ENCODE measurements around the gene GRIK3. TPM values are rescaled to one million over a fixed set of nuclear protein-coding genes. Genes with fewer than 3 reads are reported as not detected.

GRIK3 gene
- total and polyA plus RNA-seq, 5 donors: 0.95 to 1.8 (median 1.6) TPM

GRCh38 chr1:36781098-36781497 is 253.2 kb downstream of the GRIK3 start:
- no peak for DNase-seq
- H3K4me3 ChIP-seq (ENCODE audit: low read length): no peak overlapping the region
- no peaks in the 10 kb centered on the region for H3K4me1 ChIP-seq (ENCODE audit: control insufficient read depth, insufficient read depth, low read length)
- no peaks in the 10 kb centered on the region for H3K27me3 ChIP-seq (ENCODE audit: control insufficient read depth, insufficient read depth)
- intact Hi-C loops (cut with DNase I): no loop called here
- H3K9me3 ChIP-seq (ENCODE audit: control insufficient read depth, low read length): no peaks in the 10 kb centered on the region
- H3K27ac ChIP-seq (ENCODE audit: low read length): no peak overlapping the region
- 68% methylated on average over 11 of the region's 11 CpGs for WGBS
- ATAC-seq: no peak

GRCh38 chr1:36778740-36779139 is 255.6 kb downstream of the GRIK3 start:
- WGBS: 39% methylated on average over 5 of the region's 5 CpGs
- H3K27me3 ChIP-seq (ENCODE audit: control insufficient read depth, insufficient read depth): peaks cover 1% of the 10 kb centered on the region
- ATAC-seq: no peak

GRCh38 chr1:36776948-36777831 is 257.1 kb downstream of the GRIK3 start:
- no peaks in the 10 kb centered on the region for H3K4me1 ChIP-seq (ENCODE audit: control insufficient read depth, insufficient read depth, low read length)
- H3K4me3 ChIP-seq (ENCODE audit: low read length): no peak overlapping the region
- no peak overlapping the region for H3K27ac ChIP-seq (ENCODE audit: low read length)
- DNase-seq (no peak), ATAC-seq (no peak)
- peaks cover 5% of the 10 kb centered on the region for H3K27me3 ChIP-seq (ENCODE audit: control insufficient read depth, insufficient read depth)
- WGBS: 55% methylated on average over 10 of the region's 10 CpGs
- H3K9me3 ChIP-seq (ENCODE audit: control insufficient read depth, low read length): no peaks in the 10 kb centered on the region
- intact Hi-C loops (cut with DNase I): no loop called here

More at GRCh38 chr1:36778740-36779139, 255.6 kb downstream of the GRIK3 start:
- no peak overlapping the region for H3K27ac ChIP-seq (ENCODE audit: low read length)
- intact Hi-C loops (cut with DNase I): no loop called here
- H3K4me3 ChIP-seq (ENCODE audit: low read length): no peak overlapping the region
- no peaks in the 10 kb centered on the region for H3K4me1 ChIP-seq (ENCODE audit: control insufficient read depth, insufficient read depth, low read length)
- DNase-seq: no peak
- H3K9me3 ChIP-seq (ENCODE audit: control insufficient read depth, low read length): no peaks in the 10 kb centered on the region

- DNase-seq: no peak
- 18% methylated on average over 3 of the region's 3 CpGs for WGBS
- Histone ChIP-seq H3K27me3 (ENCODE audit: control insufficient read depth, insufficient read depth) (peaks cover 5% of the 10 kb centered on the region), H3K4me1 (ENCODE audit: control insufficient read depth, insufficient read depth, low read length) (no peaks in the 10 kb centered on the region), H3K27ac (ENCODE audit: low read length) (no peak overlapping the region), H3K9me3 (ENCODE audit: control insufficient read depth, low read length) (no peaks in the 10 kb centered on the region), H3K4me3 (ENCODE audit: low read length) (no peak overlapping the region)
- no peak for ATAC-seq
- intact Hi-C loops (cut with DNase I): no loop called here
Observed at GRCh38 chr1:36776256-36776655, 258.1 kb downstream of the GRIK3 start.

GRCh38 chr1:36775716-36776115 is 258.6 kb downstream of the GRIK3 start:
- ATAC-seq (no peak), DNase-seq (no peak)
- peaks cover 5% of the 10 kb centered on the region for H3K27me3 ChIP-seq (ENCODE audit: control insufficient read depth, insufficient read depth)
- H3K4me1 ChIP-seq (ENCODE audit: control insufficient read depth, insufficient read depth, low read length): no peaks in the 10 kb centered on the region
- WGBS: 26% methylated on average over 2 of the region's 2 CpGs
- no peak overlapping the region for H3K27ac ChIP-seq (ENCODE audit: low read length)
- no peak overlapping the region for H3K4me3 ChIP-seq (ENCODE audit: low read length)
- intact Hi-C loops (cut with DNase I): no loop called here
- no peaks in the 10 kb centered on the region for H3K9me3 ChIP-seq (ENCODE audit: control insufficient read depth, low read length)

- DNase-seq (no peak), ATAC-seq (no peak)
- intact Hi-C loops (cut with DNase I): no loop called here
- Histone ChIP-seq H3K27ac (ENCODE audit: low read length) (no peak overlapping the region), H3K9me3 (ENCODE audit: control insufficient read depth, low read length) (no peaks in the 10 kb centered on the region), H3K27me3 (ENCODE audit: control insufficient read depth, insufficient read depth) (peaks cover 5% of the 10 kb centered on the region), H3K4me1 (ENCODE audit: control insufficient read depth, insufficient read depth, low read length) (no peaks in the 10 kb centered on the region), H3K4me3 (ENCODE audit: low read length) (no peak overlapping the region)
- 73% methylated on average over 13 of the region's 13 CpGs for WGBS
Observed at GRCh38 chr1:36773827-36774541, 260.3 kb downstream of the GRIK3 start.

GRCh38 chr1:36772647-36773495 is 261.4 kb downstream of the GRIK3 start:
- no peak for ATAC-seq
- WGBS: 66% methylated on average over 8 of the region's 8 CpGs
- Histone ChIP-seq H3K4me1 (ENCODE audit: control insufficient read depth, insufficient read depth, low read length) (no peaks in the 10 kb centered on the region), H3K9me3 (ENCODE audit: control insufficient read depth, low read length) (no peaks in the 10 kb centered on the region), H3K27me3 (ENCODE audit: control insufficient read depth, insufficient read depth) (peaks cover 5% of the 10 kb centered on the region), H3K27ac (ENCODE audit: low read length) (no peak overlapping the region), H3K4me3 (ENCODE audit: low read length) (no peak overlapping the region)
- intact Hi-C loops (cut with DNase I): no loop called here
- DNase-seq: no peak

GRCh38 chr1:36771660-36772284 is 262.5 kb downstream of the GRIK3 start:
- WGBS: 6% methylated on average over 17 of the region's 17 CpGs
- Histone ChIP-seq H3K4me1 (ENCODE audit: control insufficient read depth, insufficient read depth, low read length) (no peaks in the 10 kb centered on the region), H3K4me3 (ENCODE audit: low read length) (no peak overlapping the region), H3K27me3 (ENCODE audit: control insufficient read depth, insufficient read depth) (peaks cover 5% of the 10 kb centered on the region), H3K9me3 (ENCODE audit: control insufficient read depth, low read length) (no peaks in the 10 kb centered on the region), H3K27ac (ENCODE audit: low read length) (no peak overlapping the region)
- ATAC-seq: no peak
- no peak for DNase-seq
- intact Hi-C loops (cut with DNase I): no loop called here

- H3K4me1 ChIP-seq (ENCODE audit: control insufficient read depth, insufficient read depth, low read length): no peaks in the 10 kb centered on the region
- ATAC-seq (no peak), DNase-seq (no peak)
- intact Hi-C loops (cut with DNase I): no loop called here
- H3K9me3 ChIP-seq (ENCODE audit: control insufficient read depth, low read length): no peaks in the 10 kb centered on the region
- H3K4me3 ChIP-seq (ENCODE audit: low read length): no peak overlapping the region
- peaks cover 5% of the 10 kb centered on the region for H3K27me3 ChIP-seq (ENCODE audit: control insufficient read depth, insufficient read depth)
- no peak overlapping the region for H3K27ac ChIP-seq (ENCODE audit: low read length)
- WGBS: 17% methylated on average over 7 of the region's 7 CpGs
Observed at GRCh38 chr1:36771240-36771639, 263.1 kb downstream of the GRIK3 start.

GRCh38 chr1:36769886-36770830 is 264.2 kb downstream of the GRIK3 start:
- Histone ChIP-seq H3K4me3 (ENCODE audit: low read length) (no peak overlapping the region), H3K27ac (ENCODE audit: low read length) (no peak overlapping the region), H3K27me3 (ENCODE audit: control insufficient read depth, insufficient read depth) (peaks cover 5% of the 10 kb centered on the region), H3K9me3 (ENCODE audit: control insufficient read depth, low read length) (no peaks in the 10 kb centered on the region), H3K4me1 (ENCODE audit: control insufficient read depth, insufficient read depth, low read length) (no peaks in the 10 kb centered on the region)
- intact Hi-C loops (cut with DNase I): no loop called here
- no peak for ATAC-seq
- 40% methylated on average over 10 of the region's 10 CpGs for WGBS
- DNase-seq: no peak
